Subcutaneous adipose tissue (tissue), 4 donors: ENCODE data around the gene IL4R. TPM values are rescaled to one million over a fixed set of nuclear protein-coding genes. Genes with fewer than 3 reads are reported as not detected.

Experiments
- total RNA-seq, 4 donors: library from RNA; depleted of rRNA; stranded (reverse); fragments of >200 nt; gene quantifications; one replicate each; pipeline ENCODE4 v1.1.0, GENCODE V29; 2016
- TF ChIP-seq, protein P1 (sequence below): fragments of 450-650 bp; IDR thresholded peaks from one replicate; pipeline ENCODE4 v1.5.1; 2016; ENCODE audit warnings: low read depth, mild to moderate bottlenecking, control low read depth, antibody characterized with exemption, moderate library complexity

Gene IL4R
- total RNA-seq, 4 donors from 2014 or later, result 14.7 to 37.3 (median 30.4) TPM

DNA sequence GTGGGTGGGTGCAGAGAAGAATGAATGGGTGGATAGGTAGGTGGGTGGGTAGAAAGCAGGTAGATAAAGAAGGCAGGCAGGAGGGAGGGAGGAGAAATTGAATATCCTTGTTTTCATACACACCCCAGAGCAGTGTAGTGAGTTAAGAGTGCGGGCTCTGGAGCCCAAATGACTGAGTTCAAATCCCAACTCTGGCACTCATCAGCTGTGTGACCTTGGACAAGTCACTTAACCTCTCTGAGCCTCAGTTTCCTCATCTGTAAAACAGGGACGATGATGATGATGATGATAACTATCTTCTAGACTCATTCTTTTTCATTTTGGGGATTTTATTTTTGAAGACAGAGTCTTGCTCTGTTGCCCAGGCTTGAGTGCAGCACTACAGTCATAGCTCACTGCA, 86.2 kb downstream of the IL4R start:
- TF ChIP-seq, protein P1, sequence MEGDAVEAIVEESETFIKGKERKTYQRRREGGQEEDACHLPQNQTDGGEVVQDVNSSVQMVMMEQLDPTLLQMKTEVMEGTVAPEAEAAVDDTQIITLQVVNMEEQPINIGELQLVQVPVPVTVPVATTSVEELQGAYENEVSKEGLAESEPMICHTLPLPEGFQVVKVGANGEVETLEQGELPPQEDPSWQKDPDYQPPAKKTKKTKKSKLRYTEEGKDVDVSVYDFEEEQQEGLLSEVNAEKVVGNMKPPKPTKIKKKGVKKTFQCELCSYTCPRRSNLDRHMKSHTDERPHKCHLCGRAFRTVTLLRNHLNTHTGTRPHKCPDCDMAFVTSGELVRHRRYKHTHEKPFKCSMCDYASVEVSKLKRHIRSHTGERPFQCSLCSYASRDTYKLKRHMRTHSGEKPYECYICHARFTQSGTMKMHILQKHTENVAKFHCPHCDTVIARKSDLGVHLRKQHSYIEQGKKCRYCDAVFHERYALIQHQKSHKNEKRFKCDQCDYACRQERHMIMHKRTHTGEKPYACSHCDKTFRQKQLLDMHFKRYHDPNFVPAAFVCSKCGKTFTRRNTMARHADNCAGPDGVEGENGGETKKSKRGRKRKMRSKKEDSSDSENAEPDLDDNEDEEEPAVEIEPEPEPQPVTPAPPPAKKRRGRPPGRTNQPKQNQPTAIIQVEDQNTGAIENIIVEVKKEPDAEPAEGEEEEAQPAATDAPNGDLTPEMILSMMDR, result no peak

DNA sequence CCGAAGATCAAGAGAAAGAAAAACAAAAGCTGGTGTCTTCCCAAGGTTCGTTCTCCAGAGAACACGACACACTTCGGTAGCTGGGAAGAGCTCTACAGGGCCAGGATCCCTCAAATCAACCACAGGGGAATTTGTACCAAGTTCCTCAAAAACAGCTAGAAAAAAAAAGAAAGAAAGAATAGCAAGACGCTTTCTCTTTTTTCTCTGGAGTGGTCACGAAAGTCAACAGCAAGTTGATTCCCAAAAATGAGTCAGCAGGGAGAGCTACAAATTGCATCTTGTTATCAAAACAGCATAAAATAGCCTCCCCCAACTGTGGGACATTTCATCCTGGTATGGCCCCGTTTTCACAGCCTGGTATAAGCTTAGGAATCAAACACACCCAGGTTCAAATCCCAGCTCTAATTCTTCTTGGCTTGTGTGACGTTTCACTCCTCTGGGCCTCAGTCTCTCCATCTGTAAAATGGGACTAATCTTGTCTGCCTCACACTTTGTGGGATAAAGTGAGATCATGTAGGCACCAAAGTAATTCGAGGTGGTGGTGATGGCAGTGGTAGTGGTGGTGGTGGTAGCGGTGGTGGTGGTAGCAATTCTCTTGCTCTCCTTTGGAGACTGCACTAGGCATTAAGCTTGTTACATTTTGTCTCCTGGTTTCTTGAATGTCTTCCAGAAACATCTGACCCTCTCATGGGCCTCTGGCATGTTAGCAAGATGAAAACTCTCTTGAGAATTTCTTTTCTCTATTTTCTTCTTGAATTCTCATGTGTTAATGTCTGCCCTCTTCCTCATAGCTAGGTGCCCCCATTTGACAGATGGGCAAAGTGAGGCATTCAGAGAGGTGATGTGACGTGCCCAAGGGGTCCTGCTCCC, 87.2 kb downstream of the IL4R start:
- TF ChIP-seq, protein P1, result no peak

DNA sequence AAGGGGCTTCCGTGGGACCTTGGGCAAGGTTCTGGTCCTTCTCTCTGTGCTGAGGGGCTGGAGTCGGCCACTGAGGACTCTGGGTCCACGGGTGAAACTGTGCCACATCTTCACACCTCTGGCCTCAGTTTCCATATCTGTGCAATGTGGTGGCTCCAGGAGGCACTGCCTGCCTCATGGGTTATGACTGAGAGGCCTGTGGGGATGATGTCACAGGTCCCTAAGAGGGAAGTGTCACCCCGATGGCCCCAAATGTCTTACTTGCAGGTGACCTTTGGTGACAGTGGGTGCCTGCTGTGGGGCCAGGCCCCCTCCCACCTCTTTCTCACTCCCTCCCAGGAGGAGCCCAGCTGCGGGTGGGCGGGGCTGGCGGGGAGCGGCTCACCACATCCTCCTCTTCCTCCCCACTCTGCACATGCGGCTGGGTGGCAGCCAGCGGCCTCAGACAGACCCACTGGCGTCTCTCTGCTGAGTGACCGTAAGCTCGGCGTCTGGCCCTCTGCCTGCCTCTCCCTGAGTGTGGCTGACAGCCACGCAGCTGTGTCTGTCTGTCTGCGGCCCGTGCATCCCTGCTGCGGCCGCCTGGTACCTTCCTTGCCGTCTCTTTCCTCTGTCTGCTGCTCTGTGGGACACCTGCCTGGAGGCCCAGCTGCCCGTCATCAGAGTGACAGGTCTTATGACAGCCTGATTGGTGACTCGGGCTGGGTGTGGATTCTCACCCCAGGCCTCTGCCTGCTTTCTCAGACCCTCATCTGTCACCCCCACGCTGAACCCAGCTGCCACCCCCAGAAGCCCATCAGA, 88.2 kb downstream of the IL4R start, which contains the start of gene IL21R:
Gene IL21R (plus strand): TSS at position 407 of the 801 bp plus-strand sequence. CDS start 27,898 bp downstream, outside the sequence.
- TF ChIP-seq, protein P1, result no peak

DNA sequence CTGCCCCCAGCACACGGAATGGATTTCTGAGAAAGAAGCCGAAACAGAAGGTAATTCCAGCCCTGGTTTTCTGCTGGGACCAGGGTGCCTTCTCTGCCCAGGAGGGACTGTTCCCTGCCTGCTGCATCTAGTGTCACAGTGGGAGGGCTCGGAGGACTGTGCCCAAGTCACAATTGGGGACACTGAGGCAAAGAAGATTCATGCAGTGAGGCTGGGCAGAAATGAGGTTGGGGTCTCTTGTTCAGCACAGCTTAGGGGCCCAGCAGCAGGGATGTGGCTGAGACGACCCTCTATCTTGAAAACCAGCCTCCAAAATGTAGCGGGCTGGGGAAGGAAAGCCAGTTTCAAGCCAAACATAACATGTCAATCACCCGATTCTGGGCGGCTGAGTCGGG, 88.8 kb downstream of the IL4R start:
- TF ChIP-seq, protein P1, result no peak

DNA sequence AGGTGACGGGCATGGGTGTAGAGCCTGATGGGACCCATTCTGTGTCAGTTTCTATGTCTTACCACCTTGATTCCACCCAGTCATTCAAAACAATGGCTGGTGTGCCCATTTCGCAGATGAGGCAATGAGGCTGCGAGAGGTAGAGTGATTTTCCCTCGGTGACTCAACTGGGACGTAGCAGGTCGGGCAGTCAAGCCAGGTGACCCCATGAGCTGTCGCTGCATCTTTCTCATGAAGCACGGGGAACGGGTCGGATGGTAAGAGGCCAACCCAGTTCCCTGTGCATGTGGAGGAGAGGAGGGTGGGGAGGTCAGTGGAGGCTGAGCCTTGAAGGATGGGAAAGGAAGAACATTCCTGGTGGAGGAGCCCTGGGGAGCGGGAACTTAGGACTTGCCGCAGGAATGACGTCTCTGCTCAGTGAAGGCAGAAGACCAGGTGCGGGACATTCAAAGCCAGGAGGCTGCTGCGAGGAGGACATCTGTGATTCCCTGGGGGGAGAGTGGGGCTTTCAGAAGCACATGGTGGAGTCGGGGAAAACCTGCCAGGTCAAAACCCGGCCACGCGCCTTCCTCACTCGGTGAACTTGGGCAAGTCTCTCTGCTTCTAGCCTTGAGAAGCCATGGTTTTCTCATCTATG, 89.3 kb downstream of the IL4R start:
- TF ChIP-seq, protein P1, result no peak

DNA sequence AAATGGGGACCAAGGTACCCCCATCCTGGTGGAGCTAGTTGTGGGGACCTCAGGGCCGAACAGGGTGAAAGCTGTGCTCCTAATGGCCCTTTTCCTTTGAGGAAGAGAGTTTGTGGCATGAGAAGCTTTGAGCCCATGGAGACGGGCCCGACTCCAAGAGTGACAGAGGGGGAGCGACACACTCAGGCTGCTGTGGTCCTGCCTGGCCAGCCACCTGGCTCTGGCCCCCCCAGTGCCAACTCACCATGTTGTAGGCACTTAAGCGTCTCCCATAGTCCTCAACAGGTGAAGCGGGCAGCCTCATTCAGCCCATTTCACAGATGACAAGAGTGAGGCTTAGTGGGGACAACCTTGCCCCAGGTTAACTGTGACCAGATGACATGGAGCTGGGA, 89.8 kb downstream of the IL4R start:
- TF ChIP-seq, protein P1, result no peak
